Stimulated activated CD8-positive, alpha-beta memory T cell treated with anti-CD3 and anti-CD28 coated beads, Interleukin-15, amount 100 ng/mL, for 48 hours (primary cell): ENCODE data around the gene COPS4.
"Not testable (repeated sequence)": the region's sequence is repeated elsewhere in the genome, so short reads cannot be mapped to it uniquely, and the experiment has no call there.

Experiments used
- DNase-seq, 2 donors: peaks; one replicate each; pipeline ENCODE4 v3.0.0-alpha.2; 2020; ENCODE audit warnings: low read depth in 2 of 2

The COPS4 gene

DNA sequence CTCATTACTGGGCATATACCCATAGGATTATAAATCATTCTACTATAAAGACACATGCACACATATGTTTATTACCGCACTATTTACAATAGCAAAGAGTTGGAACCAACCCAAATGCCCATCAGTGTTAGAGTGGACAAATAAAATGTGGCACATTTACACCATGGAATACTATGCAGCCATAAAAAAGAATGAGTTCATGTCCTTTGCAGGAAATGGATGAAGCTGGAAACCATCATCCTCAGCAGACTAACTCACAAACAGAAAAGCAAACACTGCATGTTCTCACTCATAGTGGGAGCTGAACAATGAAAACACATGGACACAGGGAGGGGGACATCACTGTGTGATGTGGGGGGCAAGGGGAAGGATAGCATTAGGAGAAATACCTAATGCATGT is 11.4 kb upstream of the COPS4 start:
- not testable (repeated sequence) for DNase-seq

GRCh38 chr4:83024233-83024632 is 10.8 kb upstream of the COPS4 start:
- DNase-seq = no peak

- no peak for DNase-seq
Measured at GRCh38 chr4:83025563-83025962, 9.4 kb upstream of the COPS4 start.

GRCh38 chr4:83028976-83029375 is 6.0 kb upstream of the COPS4 start:
- no peak for DNase-seq

DNA sequence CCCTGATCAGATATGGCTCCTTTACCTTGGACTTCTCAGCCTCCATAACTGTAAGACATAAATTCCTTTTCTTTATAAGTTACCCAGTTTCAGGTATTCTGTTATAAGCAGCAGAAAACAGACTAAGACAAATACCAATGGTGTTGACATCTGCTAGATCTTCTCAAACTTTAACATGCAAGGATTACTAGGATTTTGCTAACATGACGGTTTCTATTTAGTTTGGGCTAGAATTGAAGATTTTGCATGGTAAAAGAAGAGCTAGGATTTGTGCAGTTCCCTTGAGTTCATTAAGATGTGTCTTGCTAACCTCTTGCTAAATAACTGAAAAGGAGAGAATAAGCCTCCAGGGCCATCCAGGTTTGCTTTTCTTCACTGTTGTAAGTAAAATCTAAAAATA is 5.3 kb upstream of the COPS4 start:
- DNase-seq = no peak

- no peak for DNase-seq
Measured at GRCh38 chr4:83036991-83037665, 2.1 kb downstream of the COPS4 start.

- no peak for DNase-seq
Measured at GRCh38 chr4:83040269-83040668, 5.3 kb downstream of the COPS4 start.

GRCh38 chr4:83043157-83043556 is 8.2 kb downstream of the COPS4 start:
- DNase-seq = not testable (repeated sequence)

GRCh38 chr4:83043801-83044407 is 8.9 kb downstream of the COPS4 start:
- DNase-seq = no peak

GRCh38 chr4:83046693-83047473 is 11.9 kb downstream of the COPS4 start:
- no peak for DNase-seq

- DNase-seq = not testable (repeated sequence)
Measured at GRCh38 chr4:83048781-83049180, 13.8 kb downstream of the COPS4 start.

GRCh38 chr4:83054928-83055327 is 19.9 kb downstream of the COPS4 start:
- no peak for DNase-seq

- DNase-seq = no peak
Measured at GRCh38 chr4:83062739-83063138, 27.8 kb downstream of the COPS4 start.

DNA sequence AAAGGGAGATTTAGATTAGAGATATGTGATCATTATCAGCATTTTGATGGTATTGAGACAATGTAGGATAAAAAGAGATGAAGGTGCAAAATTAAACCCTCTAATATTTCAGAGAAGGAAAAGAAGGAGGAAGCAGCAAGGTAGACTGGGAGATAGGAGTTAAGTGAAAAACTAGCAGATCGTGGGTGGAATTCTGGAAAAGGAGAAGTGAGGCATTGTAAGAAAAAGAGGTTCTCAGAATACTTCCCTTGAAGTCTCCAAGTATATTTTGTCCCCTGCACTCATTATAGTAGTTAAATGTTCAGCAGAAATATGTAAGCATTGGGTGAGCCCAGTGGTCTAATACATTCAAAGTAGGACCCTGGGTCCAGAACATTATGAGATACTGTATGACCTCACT is 30.3 kb downstream of the COPS4 start:
- DNase-seq = no peak

GRCh38 chr4:83067058-83067639 is 32.2 kb downstream of the COPS4 start:
- DNase-seq = no peak

GRCh38 chr4:83071116-83071515 is 36.1 kb downstream of the COPS4 start:
- no peak for DNase-seq

DNA sequence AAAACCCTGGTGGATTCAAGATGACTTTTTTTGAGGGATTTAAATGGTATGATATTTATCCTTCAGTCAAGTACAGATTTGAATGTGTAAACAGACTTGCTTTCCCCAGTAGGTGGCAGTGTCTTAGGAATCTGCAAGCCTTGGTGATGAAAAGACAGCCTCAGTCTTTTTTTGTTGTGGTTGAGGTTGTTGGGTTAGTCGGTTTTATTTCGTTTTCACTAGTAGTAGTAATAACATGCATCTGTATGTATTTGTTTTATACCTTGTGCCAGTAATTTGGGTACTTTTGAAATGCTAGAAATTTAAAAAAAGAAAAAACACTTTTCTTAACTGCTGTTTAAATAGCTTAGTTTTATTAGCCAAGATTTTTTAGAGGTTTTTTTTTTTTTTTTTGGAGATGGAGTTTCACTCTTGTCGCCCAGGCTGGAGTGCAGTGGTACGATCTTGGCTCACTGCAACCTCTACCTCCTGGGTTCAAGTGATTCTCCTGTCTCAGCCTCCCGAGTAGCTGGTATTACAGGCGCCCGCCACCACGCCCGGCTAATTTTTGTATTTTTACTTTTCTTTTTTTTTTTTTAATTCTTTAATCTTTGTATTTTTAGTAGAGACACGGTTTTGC is 39.2 kb downstream of the COPS4 start:
- DNase-seq = peak; percentile 27 to 35

GRCh38 chr4:83074783-83075182 is 39.8 kb downstream of the COPS4 start:
- DNase-seq = peak in 1 of 2 donors; percentile 24

DNA sequence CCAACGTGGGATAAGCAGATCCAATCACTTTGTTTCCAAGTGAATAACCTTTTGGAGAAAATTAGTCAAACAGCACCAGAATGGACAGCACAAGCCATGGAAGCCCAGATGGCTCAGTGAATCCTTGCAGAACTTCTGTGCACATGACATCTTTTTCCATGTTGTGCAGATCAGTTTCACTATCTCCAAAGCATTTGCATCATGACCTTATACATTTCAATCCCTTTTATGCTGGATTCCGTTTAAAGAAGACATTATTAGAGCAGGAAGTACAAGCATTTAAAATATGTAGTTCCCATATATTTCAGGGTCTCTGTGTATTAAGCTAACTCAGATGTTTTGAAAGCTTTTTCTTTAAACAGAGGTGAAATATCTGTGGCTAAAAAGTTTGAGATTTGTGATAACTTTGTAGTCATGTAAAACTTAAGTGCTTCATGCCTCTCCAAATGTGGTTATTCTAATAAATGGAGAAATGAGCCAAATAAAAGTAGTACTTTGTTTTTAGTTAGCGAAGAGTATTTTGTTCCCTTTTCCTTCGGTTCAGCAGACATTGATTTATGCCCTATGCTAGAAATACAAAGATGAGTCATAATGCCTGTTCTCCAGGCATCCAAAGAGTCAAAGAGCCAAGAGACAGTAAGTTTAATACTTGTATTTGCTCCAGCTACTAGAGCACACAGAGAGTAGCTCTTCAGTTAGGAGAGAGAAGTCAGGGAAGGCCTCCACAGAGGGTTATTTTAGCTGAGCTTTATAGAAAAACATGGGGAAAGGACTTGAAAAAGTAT is 40.5 kb downstream of the COPS4 start:
- no peak for DNase-seq

GRCh38 chr4:83080561-83080960 is 45.6 kb downstream of the COPS4 start:
- DNase-seq = no peak

- DNase-seq = no peak
Measured at GRCh38 chr4:83082777-83083176, 47.8 kb downstream of the COPS4 start.
